GM18951 (cell line): ENCODE results near the gene SLC12A8.

Experiments used
- POLR2A ChIP-seq: IDR thresholded peaks from 4 replicates; pipeline ENCODE4 v1.6.1; 2011; ENCODE audit warnings: mild to moderate bottlenecking; ENCODE audit not compliant: insufficient read length, insufficient read depth; ENCODE audit errors: extremely low read depth
- in situ Hi-C: fragments of 300-500 bp; cut with MboI; formaldehyde crosslinking; loops from one replicate; pipeline ENCODE4 v1.12.0; 2022; ENCODE audit warnings: low sequenced_read_pairs, mixed read lengths, inconsistent platforms; ENCODE audit not compliant: unreplicated experiment

SLC12A8 gene

DNA sequence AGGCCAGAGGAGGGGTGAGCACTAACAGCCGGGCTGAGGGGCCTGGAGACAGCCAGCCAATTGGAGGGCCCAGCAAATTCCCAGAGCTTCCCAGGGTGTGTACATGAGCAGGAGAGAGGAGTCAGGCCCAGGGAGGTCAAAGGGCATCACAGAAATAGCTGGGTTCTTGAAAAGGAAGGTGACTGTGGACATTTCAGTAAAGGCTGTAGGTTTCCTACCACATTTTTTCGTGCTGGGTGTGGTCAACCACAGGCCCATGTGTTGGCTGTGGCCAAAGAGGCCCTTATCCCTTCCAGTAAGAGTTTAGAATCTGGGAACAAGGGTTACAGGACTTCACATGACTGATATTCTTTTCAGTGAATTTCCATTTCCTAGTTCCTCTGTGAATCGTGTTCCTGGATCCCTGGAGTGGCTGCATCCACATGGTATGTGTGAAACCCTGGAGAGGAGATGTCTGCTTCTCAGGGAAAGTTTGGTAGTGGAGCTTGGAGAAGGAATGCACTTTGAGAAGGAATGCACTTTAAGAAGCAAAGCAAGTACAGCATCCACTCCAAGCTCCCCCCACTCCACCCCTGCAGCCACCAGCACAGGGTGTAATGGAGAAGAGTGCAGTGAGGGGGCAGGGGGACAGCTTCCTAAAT lies 83.6 kb downstream of the SLC12A8 start:
- no peak for TF ChIP-seq POLR2A
- in situ Hi-C loops: no loop called here

DNA sequence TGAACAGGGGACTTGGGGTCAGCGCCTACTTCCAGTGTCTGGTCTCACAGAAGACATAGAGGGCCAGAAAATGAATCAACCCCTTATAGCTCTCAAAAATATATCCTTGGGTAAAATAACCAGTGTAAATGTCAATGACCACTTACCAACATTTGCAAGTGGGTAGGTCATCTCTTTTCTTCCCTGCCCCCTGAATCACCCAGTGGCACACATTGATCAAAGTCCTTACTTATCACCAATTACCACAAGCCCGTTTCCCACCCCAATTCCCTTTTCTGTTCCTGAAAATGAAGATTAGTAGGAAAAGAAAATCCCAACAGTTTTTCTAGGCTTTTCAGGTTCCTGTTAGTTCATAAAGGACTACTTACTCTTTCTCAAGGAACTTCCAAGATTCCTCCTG lies 86.2 kb downstream of the SLC12A8 start:
- in situ Hi-C loops: no loop called here
- no peak for TF ChIP-seq POLR2A

DNA sequence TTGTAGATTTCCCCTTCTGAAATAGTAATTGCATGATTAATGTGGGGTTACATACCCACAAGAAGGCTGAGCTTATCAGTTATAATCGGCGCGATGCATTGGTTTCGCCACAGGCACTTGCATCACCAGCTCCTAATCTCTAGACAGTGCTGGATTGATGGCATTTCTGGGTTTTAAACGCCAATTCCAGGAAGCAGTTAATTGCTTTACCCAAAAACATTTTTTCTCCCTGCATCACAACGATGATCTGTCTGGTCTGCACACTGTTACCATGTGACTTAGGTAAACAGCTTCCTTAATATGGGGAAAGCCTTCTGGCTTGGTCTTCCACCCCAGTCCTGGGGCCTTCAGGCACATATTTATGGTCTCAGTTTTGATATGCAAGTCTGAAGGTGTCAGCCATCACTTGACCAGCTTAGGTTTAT lies 86.7 kb downstream of the SLC12A8 start:
- in situ Hi-C loops: no loop called here
- TF ChIP-seq POLR2A: no peak

DNA sequence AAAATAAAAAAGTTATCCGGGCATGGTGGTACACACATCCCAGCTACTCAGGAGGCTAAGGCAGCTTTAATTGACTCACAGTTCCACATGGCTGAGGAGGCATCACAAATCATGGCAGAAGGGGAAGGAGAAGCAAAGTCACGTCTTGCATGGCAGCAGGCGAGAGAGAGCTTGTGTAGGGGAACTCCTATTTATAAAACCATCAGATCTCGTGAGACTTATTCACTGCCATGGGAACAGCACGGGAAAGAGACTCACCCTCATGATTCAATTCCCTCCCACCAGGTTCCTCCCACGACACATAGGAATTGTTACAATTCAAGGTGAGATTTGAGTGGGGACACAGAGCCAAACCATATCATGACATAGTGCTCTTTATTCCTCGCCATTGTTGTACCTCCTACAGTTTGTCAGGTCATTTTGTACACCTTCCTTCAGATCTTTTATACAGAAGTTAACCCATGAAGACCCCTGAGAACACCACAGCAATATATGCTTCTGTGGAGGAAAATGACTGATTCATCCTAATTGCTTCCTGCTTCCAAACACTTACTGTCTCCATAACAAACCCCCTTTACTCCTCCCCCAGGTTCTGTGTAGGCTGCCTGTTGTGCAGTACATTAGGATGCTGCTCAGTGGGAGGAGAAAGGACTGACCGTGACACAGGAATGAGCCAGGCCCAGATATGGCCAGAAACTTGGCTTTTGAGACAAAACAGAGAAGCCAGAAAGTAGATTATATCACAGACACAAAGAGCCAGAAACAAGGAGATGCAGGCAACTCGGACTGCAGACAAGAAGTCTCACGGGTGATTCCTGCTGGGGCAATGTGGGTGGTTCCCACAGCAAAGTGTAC lies 88.9 kb downstream of the SLC12A8 start:
- in situ Hi-C loops: no loop called here
- TF ChIP-seq POLR2A: no peak

DNA sequence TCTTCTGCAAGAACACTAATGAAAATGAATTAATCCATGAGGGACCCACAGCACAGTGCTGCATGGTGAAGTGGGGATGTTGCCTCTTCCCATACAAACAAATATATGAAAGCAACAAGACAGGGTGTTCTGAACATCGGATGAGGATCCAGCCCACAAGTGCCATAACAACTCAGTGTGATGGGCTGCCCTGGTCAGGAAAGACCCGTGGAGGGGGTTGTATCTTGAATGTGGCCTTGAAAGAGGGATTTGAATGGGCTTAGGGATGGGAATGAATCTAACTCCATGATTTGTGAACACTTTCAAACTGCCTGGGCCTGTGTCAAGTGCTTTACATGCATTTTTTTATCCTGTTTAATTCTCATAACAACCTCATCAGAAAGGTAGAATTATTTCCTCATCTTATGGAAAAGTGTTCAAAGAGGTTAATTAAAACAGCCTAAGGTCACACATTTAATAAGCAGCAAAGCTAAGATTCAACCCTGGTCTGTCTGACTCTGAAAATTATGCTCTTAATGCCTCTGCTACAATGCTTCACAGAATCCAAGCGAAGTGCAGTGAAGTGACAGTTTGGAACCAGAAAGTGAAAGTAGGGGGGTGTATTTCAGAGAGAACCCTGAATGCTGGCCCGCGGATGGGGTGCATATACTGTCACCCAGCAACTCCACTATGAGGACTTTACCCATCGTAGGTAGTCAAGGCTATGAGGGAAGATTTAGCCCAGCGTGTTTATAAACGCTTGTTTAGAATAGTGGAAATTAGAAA lies 91.1 kb downstream of the SLC12A8 start:
- in situ Hi-C loops: no loop called here
- TF ChIP-seq POLR2A: no peak

DNA sequence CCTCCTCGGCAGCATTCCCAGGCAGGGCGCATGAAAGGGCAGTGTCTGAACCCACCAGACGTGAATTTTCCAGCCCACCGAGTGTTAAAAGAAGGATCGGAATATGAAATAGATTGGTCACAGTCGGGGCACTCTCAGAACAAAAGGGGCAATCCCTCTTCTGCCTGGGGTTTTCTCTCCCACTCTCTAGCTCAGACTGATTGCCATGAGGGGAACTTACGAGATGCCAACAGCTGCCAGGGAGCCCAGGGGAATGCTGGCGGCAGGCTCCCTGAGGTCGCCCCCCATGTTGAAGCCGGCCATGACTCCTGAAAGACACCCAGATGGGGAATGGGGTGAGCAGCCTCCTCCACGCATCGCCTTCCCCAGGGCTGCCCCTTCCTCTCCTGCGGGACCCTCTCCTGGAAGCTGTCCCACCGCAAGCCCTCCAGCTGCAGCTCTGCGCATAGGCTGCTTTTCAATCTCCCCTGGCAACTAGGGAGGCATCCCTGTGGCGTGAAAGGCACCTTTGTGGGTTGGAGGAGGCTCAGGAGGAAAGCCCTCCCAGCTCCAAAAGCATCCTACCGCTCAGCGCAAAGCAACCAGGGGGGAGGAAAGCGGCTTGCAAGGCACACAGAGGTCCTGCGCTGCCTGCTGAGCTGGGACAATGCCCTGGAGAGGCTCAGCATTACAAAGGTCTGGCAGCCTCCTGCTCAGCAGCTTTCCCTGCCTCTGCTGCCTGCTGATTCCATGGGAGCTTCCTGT lies 92.0 kb downstream of the SLC12A8 start:
- no peak for TF ChIP-seq POLR2A
- in situ Hi-C loops: no loop called here

DNA sequence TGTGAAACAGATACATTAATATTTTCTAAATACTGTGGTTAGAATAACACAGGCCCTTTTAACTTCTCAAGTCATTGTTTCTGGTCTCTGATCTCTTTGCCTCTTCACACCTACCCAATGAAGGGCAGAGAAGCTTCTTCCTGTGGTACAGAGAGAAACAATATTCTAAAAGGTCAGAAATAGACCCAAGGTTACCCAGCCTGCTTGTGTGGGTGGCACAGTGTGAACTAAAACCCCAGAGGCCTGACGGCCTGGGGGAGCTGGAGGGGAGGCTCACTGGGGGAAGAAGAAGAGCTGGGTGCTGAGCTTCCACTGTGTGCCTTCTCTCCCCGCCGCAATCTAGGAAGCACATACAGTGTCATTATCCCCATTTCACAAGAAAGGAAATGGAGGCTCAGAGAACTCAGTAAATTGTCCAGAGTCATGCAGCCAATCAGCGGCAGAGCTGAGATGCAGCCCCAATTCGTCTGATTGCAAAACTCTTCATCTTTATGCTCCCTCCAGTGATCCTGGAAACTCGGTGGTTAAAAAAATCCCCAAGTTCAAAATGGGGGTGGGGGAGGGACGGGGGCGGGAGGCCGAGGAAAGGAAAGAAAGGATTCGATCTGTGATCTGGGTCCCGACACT lies 92.7 kb downstream of the SLC12A8 start:
- no peak for TF ChIP-seq POLR2A
- in situ Hi-C loops: no loop called here

DNA sequence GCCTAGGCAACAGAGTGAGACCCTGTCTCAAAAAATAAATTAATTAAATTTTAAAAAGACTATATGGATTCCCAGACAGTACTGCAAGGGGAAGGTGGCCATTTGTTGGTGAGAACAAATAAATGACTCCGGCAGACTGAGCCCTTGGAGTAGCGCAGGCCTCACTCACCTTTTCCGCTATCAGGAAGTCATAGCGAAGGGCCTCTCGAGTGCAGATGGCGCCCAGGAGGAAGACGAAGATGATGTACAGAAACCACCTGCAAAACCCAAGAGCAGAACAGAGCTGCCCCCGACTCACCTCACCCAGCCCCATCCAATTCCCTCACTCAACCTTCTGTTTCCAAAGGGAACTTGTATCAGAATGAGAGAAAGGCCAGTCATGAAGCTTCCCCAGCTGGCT lies 93.9 kb downstream of the SLC12A8 start:
- in situ Hi-C loops: no loop called here
- TF ChIP-seq POLR2A: no peak

DNA sequence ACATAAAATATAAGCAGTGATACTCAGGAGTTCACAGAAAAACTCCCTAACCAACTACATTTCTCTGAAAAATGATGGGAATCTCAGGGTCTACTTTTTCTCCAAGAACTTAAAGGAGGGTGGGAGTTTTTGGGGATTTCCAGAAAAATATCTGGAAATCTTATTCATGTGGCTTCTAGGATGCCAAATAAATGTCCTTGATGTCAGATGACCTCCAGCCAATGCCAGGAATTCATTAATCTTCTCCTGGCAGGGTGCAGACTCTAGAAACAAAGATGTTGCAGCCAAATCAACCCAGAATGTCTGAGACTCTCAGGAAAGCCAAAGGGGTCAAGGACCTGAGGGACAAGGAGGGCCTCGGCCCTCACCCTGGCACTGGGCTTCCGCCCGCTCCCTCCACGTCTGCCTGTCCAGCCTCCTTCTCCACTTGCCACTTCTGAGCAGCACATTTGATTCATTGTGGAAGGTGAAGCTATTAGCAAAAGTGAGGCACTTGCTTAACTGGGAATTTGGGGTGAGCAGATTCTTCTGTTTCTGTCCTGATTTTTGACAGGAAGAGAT lies 94.8 kb downstream of the SLC12A8 start:
- in situ Hi-C loops: no loop called here
- TF ChIP-seq POLR2A: no peak

DNA sequence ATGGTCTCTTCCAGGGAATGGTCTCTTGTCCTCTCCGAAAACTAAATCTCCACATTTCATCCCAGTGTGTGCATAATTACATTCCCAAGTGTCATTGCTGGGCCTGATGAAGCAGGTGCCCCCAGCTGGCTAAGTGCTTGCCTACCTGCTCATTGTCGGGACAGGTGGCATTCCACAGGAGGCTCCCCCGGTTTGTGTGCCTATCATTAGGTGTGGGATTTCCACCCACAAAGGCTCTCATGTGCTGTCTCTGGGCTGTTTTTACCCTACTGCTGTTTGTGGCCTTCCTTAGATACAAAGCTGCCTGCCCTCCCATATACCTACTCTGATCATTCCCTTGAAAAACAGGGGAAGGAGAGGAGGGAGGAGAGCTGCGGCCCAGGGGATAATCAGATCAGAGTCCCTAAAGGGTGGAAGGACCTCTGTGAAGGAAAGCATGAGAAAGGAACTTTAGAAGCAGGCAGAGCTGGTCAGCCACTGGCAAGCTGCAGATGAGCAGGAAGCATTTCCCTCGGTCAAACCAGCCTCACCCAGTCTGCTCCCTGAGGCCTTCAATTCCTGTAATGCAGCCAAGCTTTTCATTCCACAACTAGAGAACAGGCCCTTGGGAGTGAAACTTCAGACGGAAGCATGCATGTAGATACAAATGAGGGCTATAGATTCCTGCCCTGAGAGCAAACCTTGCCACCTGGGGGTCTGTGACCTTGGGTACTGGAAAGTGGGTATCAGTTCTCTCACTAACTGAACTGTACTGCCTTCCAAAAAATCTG lies 96.1 kb downstream of the SLC12A8 start:
- in situ Hi-C loops: no loop called here

DNA sequence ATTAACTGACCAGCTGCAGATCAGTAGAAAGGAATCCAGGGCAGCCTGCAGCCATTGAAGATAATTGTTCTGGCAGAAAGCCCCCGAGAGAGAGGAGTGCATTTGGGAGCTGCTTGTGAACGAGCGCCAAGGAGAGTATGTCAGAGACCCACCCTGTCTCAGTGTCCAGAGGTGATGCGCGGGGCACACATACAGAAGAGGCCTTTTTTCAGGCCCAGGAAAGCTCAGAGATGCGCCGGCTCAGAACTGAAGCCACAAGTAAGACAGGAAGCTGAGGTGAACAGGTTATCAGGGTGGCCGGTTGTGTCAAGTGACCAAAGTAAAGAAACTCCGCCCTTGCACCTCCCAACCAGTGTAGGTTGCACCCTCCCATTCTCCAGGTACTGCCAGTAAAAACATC lies 96.9 kb downstream of the SLC12A8 start:
- in situ Hi-C loops: no loop called here
- no peak for TF ChIP-seq POLR2A

More for the DNA sequence above, 96.1 kb downstream of the SLC12A8 start:
- TF ChIP-seq POLR2A: no peak

DNA sequence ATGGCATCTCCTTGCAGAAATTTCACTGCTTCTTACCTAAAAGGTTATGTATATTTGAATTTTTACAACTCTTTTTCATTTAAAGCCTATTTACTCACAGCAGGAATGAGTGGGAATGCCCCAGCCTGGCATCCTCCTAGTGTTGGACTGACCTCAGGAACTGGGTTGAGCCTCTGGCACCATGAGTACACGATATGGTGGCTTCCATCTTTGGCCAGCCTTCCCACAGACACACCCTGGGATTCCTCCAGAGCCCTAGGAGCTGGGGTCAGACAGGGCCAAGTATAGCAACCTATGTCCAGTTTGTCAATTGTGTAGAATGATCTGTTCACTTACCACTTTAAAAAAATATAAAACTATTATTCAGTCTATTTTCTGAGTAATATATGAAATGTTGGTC lies 99.6 kb downstream of the SLC12A8 start:
- no peak for TF ChIP-seq POLR2A
- in situ Hi-C loops: no loop called here
